ENCODE measurements around the gene C6orf52.
"Not testable (repeated sequence)": the region's sequence is repeated elsewhere in the genome, so short reads cannot be mapped to it uniquely, and the experiment has no call there.

DNA sequence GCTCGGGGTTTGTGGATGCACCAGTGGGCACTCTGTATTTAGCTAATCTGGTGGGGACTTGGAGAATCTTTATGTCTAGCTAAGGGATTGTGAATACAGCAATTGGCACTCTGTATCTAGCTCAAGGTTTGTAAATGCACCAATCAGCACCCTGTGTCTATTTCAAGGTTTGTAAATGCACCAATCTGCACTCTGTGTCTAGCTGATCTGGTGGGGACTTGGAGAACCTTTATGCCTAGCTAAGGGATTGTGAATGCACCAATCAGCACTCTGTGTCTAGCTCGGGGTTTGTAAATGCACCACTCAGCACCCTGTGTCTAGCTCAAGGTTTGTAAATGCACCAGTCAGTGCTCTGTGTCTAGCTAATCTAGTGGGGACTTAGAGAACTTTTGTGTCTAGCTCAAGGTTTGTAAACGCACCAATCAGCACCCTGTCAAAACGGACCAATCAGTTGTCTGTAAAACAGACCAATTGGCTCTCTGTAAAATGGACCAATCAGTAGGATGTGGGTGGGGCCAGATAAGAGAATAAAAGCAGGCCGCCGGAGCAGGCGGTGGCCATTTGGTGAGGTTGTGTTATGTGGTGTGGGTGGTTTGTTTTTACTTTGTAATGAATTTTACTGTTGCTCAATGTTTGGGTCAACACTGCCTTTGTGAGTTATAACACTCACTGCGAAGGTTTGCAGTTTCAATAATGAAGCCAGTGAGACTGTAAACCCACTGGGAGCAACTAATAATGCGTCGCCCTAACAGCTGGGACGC is 33.8 kb downstream of the C6orf52 start:
- TF ChIP-seq EZH2phosphoT487 (IDR thresholded peaks at IDR 0.05; ENCODE audit: borderline replicate concordance); EZH2 (IDR thresholded peaks at IDR 0.05); ELF1 (IDR thresholded peaks at IDR 0.05; ENCODE audit: borderline replicate concordance, low read depth): not testable (repeated sequence)

Measured in HCT116 (cell line).